DMS153 treated with DMSO at 0.1 percent for 48 hours (cell line): ENCODE results near the gene ANAPC13.
A peak's percentile ranks its signal among the peaks of the same experiment; 100 is the strongest.

Source experiments
- DNase-seq: peaks from one replicate; lab custom pipeline; 2025; ENCODE audit not compliant: unreplicated experiment; lab: John Stamatoyannopoulos, UW

The ANAPC13 gene

DNA sequence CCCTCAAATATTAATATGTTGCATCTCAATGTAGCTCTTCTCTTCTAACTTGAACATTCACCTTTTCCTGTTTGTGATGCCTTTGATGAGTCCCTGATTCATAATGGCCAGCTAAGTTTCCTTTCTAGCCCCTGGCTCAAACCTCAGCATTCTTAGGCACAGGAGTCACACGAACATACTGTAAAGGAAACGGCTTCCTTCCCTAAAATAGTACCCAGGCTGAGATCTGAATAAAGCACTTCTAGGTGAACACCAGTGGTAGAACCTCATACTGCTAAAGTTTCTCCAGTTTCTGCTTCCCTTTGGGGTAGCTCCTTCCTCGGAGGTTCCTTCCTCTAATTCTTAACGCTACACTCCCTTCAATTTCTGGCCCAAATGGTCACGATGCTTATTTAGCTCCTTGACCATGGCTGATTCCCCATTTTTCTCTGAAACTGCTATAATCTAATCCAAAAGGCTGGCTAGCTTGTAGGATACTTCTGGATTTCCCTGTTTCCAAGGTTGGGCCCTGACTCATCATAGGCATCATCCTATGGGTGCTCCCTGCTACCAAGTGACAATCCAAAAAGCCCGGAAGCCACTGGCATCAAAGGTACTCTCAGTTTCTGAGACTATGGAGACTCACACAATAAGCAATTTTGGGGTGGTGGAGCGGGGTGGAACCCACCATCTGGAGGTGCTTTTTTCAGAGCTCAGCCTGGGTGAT, 2.4 kb downstream of the ANAPC13 start:
- DNase-seq = no peak

DNA sequence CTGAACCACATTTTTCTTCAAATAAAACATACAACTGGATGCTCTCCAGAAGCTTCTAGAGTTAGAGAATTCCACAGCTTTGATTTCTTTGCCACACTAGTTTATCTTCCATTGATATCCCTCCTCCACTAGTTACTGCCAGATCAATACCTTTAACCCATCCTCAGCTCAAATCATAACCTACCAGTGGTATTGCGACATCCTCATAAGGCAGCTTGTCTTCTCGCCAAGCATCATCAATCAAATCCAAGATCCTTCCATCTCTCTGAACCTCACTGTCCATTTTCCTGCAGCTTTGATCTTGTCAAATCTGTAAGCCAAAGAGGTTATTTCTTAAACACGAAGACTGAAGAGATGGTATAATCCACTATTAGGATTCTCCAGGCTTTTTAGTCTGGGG, 3.2 kb downstream of the ANAPC13 start:
- no peak for DNase-seq

DNA sequence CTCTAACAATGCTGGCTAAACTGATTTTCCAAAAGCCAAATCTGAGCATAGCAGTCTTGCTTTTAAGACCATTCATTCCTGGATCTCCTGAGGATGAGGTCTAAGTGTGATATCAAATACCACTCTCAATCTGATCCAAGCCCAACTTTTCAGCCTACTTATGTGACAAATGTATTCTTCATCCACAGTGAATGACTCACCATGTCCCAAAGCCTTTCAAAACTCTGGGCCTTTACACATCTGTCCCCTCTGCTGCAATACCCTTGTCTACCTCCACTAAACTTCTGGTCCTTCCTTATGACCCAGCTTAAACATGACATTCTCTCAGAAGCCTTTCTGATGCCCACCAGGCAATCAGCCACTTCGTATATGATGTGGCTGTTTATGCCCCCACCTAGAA, 4.6 kb downstream of the ANAPC13 start:
- no peak for DNase-seq

DNA sequence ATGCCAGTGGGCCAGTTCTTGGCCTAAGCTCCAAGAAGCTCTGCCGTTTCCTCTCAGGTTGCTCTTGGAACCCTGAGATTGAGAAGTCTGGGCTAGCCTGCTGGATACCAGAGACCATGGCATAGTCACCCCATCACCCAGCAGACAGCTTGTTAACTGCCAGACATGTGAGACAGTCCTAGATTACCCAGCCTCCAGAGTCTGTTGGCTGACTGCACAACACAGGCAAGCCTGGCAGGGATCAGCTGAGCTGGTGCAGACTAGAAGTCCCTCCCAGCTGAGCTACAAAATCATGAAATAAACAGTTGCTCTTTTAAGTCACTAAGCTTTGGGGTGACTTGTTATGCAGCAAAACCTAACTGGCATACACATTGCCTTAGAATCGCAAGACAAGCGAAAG, 5.2 kb downstream of the ANAPC13 start:
- no peak for DNase-seq

DNA sequence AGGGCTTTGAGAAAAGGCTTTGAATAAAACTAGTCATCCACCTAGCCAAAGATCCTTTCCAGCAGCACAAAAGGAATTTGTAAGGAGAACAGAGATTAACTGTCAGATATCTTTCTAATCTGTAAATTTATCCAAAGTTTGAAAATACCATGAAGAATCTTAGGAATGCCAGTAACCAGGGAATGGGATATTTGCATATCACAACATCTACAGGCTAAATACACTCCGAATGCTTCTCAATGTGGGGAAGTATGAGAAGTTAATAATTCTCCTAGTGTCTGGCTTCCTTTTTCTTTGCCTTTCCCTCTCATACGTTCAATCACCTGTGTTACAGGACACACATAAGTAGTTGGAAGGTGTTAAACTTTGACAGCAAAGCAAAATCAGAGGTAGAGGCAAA, 7.8 kb downstream of the ANAPC13 start:
- DNase-seq = no peak

DNA sequence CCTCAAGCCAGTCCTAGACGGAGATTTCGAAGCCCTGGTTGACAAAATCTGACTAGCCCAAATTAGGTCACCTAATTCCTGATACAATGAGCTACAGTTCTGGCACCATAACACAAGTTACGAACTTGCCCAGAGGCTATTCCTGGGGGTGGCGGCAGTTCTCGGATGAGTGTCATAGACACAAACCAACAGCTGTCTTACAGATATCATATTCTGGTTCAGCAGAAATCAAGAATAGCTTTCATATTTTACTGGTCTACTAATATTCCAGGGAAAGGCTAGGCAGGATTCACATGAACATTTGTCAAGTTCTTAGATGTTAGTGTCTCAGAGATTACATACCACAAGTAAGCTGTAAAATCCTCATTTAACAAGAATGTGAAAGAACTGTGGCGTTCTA, 8.8 kb downstream of the ANAPC13 start:
- DNase-seq = no peak

DNA sequence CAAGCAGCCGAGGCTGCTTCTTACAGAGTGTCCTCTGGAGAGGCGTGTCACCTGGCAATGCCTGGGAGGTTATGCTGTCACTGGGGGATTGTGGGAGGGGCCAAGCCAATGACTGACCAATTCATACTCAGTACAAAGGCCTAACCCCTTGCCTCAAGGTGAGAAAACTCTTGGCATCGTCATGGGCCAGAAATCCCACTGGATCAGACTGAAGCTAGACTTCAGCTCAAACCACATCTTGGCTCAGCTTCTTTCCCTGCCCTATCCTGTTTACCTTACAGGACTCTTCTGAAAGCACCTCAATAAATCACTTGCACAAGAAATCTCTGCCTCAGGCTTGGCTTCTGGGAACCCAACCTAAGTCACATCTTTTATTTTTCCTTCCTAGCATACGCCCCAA, 9.5 kb downstream of the ANAPC13 start:
- no peak for DNase-seq

DNA sequence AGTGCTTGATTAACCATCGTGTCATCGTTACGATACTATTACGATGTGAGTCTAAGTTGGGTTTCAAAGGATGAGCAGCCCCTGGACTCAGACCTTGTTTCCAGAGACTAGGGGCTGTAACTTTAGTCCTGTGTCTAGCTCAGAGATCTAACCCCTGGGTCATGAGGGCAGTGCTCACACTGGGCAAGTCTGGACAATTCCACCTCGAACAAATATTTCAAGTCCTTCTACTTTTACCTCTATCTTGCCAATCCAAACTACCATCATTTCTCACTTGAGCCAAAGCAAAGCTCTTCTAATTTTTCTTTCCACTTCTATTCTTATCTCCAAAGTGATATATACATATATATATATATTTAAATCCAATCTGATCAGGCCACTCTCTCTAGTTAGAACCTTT, 10.8 kb downstream of the ANAPC13 start:
- no peak for DNase-seq

DNA sequence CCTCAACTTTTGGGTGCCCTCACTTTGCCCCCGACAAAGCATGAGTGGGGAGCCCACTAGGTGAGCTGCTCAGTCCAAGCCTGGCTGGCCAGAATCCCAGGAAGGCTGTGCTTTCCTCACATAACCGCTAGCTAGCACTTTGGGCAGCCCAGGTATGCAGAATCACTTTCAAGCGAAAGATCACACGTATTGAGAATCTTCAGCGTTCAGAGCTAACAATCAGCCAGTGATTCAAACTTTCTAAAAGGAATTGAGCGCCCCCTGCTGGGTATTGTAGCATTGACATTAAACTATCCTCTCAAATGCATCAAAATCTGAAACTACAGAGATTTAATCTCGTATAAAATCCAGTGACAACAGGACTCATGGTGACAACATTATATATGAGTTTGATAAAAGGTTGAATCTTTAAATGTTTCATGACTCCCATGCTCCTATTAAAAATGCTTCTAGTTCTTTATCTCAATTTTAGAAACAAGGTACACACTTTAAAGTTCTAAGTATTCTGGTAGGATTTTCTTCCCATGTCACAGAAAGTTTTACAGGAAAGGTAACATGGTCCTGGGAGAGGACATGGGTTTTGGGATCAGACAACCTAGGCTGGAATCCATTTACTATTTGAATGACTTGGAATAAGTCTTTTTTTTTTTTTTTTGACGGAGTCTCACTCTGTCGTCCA, 11.8 kb downstream of the ANAPC13 start:
- DNase-seq = peak; percentile 39

DNA sequence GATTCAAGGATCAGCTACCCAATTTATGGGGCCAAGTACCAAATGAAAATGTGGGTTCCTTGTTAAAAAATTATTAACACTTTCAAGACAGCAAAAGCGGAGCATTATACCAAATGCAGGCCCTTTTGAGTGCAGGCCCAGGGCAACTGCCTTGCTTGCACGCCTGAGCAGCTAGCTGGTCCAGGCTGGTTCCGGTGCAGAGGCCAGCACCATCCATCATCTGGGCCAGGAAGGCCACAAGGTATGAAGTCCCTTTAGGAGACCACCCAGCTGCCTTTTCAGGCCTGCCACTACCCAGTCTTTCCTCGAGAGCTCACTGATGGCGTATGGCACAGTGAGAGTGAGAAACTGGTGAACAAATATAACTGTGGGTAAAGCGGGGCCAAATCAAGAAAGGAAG, 13.0 kb downstream of the ANAPC13 start:
- DNase-seq = no peak

DNA sequence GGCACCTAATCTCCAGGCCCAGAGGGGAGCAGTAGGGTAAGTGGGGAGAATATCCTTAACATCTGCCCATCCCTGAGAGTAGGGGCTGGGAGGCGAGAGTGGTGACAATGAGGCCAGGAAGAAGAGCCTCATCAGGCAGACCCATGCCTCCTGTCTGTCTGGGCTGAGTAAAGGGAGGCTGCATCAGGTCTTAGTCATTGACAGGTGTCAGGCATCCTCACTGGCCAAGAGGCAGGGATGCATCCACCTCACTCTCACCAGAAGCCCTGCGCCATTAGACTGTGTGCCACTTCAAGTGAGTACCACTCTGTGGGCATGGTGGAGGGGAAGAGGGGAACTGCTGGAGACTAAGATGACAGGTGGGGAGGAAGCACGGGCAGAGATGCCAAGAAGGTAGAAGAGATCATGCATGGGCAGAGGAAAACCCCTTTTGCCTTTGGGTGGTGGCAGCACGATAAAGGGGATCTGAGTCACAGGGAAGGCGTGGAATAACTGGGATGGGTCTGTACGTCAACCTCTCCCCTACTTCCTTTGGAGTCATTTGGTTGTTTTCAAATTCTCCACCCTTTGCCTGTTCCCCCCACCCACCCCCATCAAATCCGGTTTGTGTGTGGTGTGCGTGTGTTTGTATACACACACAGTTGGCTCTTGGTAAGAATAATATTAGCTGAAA, 14.1 kb downstream of the ANAPC13 start:
- DNase-seq = no peak

DNA sequence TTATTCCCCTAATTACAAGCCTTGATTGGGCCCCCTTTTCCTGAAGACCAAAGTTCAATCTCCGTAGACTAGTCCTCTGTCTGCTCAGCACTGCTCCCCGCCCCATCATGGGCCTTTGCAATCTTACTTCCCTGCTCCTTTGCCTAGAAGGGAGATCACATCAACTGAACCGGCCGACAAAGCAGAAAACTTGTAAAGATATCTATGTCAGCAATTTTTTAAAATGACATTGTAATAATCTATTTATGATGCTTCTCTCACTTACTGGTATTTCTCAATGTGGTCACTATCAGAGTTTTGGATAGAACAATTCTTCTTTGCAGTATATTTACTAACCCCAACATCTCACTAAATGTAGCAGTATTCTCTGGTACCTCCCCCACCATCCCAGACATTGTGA, 17.3 kb downstream of the ANAPC13 start:
- no peak for DNase-seq

DNA sequence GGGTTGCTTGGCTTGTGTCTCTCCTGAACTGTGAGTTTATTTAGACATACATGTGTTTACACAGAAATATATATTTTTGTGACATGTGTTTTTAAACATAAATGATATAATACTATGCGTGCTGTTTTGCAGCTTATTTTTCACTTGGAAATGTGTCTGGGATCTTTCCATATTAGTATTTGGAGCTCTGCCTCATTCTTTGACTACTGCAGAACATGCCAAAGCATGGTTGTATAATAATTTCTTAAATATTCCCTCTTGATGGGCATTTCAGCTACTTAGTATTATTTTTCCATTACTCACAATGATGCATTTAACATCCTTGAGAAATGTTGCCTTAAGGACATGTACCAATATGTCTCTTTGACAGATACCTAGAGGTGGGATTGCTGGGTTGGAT, 19.5 kb downstream of the ANAPC13 start:
- no peak for DNase-seq

DNA sequence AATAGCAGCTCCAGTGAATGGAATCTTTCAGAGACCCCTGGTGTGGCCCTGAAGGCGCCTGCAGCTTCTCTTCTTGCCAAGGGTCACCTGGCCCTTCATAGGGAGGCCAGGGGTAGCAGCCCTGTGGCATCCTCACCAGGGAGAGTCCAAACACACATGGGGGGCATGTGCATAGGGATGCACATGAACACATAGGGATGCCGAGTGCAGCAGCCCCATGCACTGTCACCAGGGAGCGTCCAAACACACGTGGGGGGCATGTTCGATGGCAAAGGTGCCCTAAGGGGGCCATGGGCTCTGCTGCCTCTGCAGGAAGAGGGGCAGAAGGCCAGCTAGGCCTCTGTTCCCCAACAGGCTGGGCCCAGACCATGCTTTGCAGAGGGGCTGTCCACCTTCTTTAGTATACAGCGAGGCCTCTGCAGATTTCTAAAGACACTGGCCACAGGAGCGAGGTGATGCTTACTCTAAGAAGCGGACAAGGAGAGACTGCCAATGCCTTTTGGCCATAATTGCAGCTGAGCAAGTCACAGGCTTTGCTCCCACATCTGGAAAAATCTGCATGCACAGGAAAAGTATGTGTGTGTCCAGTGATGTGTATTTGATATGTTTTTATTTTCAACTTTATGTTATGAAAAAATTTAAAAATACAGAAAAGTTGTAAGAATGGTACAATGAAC, 21.0 kb downstream of the ANAPC13 start:
- no peak for DNase-seq

DNA sequence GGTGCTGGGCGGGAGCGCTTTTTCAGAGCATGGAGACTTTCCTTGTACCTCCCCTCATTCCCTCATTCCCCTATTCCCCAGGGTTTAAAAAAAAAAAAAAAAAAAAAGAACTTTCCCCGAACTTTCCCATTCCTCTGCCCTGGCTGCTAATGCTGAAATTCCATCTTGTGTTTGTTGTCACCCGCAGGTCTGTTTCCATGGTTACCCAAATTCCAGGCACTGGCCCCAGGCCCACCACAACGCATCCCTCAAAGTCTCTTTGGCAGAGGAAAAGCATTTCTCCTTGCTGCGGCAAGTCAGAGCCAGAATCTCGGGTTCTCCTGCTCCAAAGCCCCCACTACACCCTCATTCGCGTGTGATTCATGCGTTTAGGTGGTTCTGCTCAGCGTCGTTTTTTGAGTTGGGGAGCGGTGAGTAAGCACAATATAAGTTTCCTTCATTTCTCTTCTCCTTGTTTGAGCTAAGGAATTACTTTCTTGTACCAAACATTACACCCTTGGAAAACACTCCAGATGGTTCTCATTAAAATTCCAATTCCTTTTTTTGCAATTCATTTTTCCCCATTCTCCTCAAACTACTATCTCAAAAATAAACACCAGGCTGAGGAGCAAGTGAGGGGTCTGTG, 21.6 kb downstream of the ANAPC13 start:
- no peak for DNase-seq

DNA sequence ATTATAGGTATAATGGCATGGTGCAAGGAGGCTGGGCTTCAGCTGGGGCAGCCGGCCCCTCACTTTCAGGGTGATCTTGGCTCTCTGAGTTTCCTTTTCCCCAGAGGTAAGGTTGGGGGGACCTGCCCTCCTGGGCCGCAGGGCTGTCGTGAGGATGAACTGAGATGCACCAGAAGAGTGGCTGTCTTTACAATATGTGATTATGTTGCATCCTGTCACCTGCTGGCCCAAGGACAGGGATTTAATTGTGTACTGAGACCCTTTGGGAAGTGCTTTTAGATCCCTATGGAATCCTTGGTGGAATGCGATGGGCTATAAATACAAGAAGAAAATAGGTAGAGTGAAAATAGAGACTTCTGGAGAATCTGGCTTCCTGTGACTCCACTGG, 22.1 kb downstream of the ANAPC13 start:
- DNase-seq = no peak

DNA sequence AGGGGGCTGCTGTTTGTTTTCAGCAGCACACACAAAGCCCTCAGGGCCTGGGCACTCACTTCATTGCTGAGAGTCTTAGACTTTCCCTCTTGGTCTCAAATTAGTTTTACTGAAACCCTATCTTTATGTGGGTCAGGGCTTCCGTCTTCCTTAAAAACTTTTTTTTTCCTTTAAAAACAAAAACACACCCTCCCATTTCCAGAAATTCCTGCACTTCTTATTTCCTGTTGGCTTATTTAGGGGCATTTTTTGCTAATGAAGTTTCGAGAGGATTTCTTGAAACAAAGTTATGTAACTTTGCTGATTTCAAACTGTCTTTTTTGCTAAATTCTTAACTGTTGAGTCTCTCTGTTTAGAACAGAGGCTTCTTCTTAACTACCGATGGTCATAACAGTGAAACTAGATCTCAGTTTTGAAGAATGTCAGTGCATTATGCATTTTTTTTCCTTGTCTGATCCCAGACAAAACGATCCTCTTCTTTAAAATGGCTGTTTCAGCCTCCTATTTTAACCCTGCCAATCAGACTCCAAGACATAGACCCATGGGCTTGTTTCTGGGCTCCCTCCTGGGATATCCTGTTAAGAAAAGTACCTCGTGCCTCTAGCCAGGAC, 23.3 kb downstream of the ANAPC13 start:
- DNase-seq = no peak

DNA sequence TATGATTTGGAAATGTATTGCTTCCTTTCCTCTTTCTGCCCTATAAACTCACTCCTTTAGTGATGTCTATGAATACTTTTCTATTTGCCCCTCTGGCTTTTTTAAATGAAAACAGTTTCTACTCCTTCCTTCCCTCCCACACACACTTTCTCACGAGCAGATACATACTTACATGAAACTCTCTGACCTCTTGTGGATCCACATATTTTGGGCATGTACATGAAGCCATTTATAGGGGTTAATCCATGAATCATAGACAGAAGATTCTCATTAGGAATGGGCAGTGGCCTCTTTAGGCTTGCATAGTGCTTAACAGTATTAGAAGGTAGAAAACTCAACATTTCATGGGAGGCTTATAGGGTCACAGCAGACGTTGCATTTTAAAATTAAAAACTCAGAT, 24.8 kb downstream of the ANAPC13 start:
- no peak for DNase-seq

DNA sequence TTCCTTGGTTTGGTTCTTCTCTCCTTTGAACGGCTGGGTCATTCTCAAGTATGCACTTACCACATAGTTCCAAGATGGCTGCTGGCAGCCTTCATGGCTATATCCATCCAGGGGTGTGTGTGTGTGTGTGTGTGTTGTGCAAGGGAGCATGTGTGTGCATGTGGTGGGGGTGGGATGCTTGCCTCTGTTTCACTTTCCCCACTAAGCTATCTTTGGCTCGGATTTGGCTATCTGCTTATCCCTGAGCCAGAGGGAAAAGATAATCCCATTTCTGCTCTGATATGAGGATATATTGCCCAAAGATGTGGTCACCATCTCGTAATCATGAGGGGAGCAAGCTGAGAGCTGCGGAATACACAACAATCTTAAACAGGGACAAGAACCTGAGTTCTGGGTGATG, 26.2 kb downstream of the ANAPC13 start:
- no peak for DNase-seq

DNA sequence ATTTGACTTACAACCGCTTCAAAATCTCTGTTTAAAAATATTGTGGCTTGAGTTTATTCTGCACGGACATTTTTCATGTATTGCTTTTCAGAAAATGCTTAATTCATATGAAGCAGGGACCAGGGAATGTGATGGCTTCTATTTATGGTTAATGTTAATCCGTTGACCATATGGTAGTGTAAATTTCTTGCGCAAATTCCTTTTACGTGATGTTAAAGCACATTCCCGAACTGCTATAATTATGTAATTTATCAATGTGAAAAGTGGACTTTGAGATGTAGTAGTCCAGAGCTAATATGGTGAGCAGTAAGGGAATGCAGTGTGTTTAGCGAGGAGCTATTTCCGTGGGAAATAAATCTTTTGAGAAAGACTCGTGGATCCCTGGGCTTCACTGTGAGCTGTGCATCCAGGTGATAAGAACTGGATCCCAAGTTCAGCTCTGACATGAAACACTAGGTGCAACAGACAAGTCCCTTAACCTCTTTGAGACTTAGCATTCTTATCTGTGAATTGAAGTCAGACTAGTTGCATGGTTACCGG, 27.3 kb downstream of the ANAPC13 start:
- no peak for DNase-seq
